Mesenchymal stem cell (in vitro differentiated cells and primary cell): ENCODE results near the gene HOXC5.

Source experiments
- DNase-seq: peaks from one replicate; pipeline ENCODE4 v3.0.0-alpha.2; 2013
- H2AFZ ChIP-seq: one replicate; pipeline ENCODE4 v1.6.1; 2013; ENCODE audit warnings: low read depth, mild to moderate bottlenecking, control low read depth, inconsistent platforms, low read length, moderate library complexity
- H2AK5ac ChIP-seq: 2 replicates; pipeline ENCODE4 v1.6.1; 2013; ENCODE audit warnings: low read length, moderate library complexity, mild to moderate bottlenecking, inconsistent platforms; ENCODE audit not compliant: severe bottlenecking
- H2BK120ac ChIP-seq: one replicate; pipeline ENCODE4 v1.6.1; 2013; ENCODE audit warnings: low read depth, mild to moderate bottlenecking, inconsistent platforms, low read length, moderate library complexity
- H2BK12ac ChIP-seq, 2 experiments: one replicate each; pipeline ENCODE4 v1.6.1; 2013; ENCODE audit warnings: inconsistent platforms in 2 of 2, low read length in 2 of 2, mild to moderate bottlenecking in 2 of 2, moderate library complexity in 2 of 2, control low read depth in 1 of 2
- H2BK15ac ChIP-seq: one replicate; pipeline ENCODE4 v1.6.1; 2013; ENCODE audit warnings: mild to moderate bottlenecking, low read depth, inconsistent platforms; ENCODE audit not compliant: poor library complexity, severe bottlenecking
- H2BK5ac ChIP-seq: 2 replicates; pipeline ENCODE4 v1.6.1; 2013; ENCODE audit warnings: low read depth, mild to moderate bottlenecking, low read length, control low read depth, inconsistent platforms; ENCODE audit not compliant: poor library complexity, severe bottlenecking
- H3K14ac ChIP-seq, 2 experiments: one replicate each; pipeline ENCODE4 v1.6.1; 2013; ENCODE audit warnings: inconsistent platforms in 2 of 2, low read length in 2 of 2, control low read depth in 1 of 2, mild to moderate bottlenecking in 1 of 2, moderate library complexity in 1 of 2
- H3K18ac ChIP-seq, 2 experiments: one replicate each; pipeline ENCODE4 v1.6.1; 2013; ENCODE audit warnings: inconsistent platforms in 2 of 2, low read length in 2 of 2, control low read depth in 1 of 2, low read depth in 1 of 2, mild to moderate bottlenecking in 1 of 2
- H3K23ac ChIP-seq, 2 experiments: one replicate each; pipeline ENCODE4 v1.6.1; 2013; ENCODE audit warnings: inconsistent platforms in 2 of 2, low read length in 2 of 2, mild to moderate bottlenecking in 2 of 2, moderate library complexity in 2 of 2, control low read depth in 1 of 2
- H3K27ac ChIP-seq: 2 replicates; pipeline ENCODE4 v1.5.1; 2013; ENCODE audit warnings: mild to moderate bottlenecking, moderate library complexity, low read length, control low read depth, inconsistent platforms; ENCODE audit not compliant: poor library complexity, severe bottlenecking
- H3K27me3 ChIP-seq, 2 experiments: 2 replicates each; pipeline versions ENCODE4 v1.6.1 to v1.7.0; 2013; ENCODE audit warnings: low read length in 2 of 2, mild to moderate bottlenecking in 2 of 2, moderate library complexity in 2 of 2, control low read depth in 1 of 2, inconsistent platforms in 1 of 2; ENCODE audit not compliant: control insufficient read depth in 1 of 2, insufficient read depth in 1 of 2
- H3K36me3 ChIP-seq, 2 experiments: 2 replicates each; pipeline versions ENCODE4 v1.6.1 to v1.7.0; 2013; ENCODE audit warnings: low read length in 2 of 2, control low read depth in 1 of 2, inconsistent platforms in 1 of 2, low read depth in 1 of 2, mild to moderate bottlenecking in 1 of 2; ENCODE audit not compliant: insufficient read depth in 2 of 2, control insufficient read depth in 1 of 2
- H3K4ac ChIP-seq, 2 experiments: one replicate each; pipeline ENCODE4 v1.6.1; 2013; ENCODE audit warnings: inconsistent platforms in 2 of 2, low read length in 2 of 2, mild to moderate bottlenecking in 2 of 2, moderate library complexity in 2 of 2, control low read depth in 1 of 2, low read depth in 1 of 2
- H3K4me1 ChIP-seq: 2 replicates; pipeline ENCODE4 v1.6.1; 2013; ENCODE audit warnings: low read depth, low read length, control low read depth; ENCODE audit not compliant: control insufficient read depth, insufficient read depth
- H3K4me2 ChIP-seq: 2 replicates; pipeline ENCODE4 v1.6.1; 2013; ENCODE audit warnings: low read length, mild to moderate bottlenecking, inconsistent platforms; ENCODE audit not compliant: poor library complexity, severe bottlenecking
- H3K4me3 ChIP-seq, 2 experiments: 2 replicates each; pipeline versions ENCODE4 v1.5.1 to v1.7.0; 2013; ENCODE audit warnings: low read length in 2 of 2, mild to moderate bottlenecking in 2 of 2, control low read depth in 1 of 2, low read depth in 1 of 2; ENCODE audit not compliant: insufficient read depth in 1 of 2
- H3K79me1 ChIP-seq: replicated peaks from 2 replicates; pipeline ENCODE4 v1.6.1; 2013; ENCODE audit warnings: mild to moderate bottlenecking, control low read depth, low read length, inconsistent platforms; ENCODE audit not compliant: poor library complexity, severe bottlenecking
- H3K9ac ChIP-seq: 2 replicates; pipeline ENCODE4 v1.7.0; 2013; ENCODE audit warnings: mild to moderate bottlenecking, low read length, moderate library complexity
- H3K9me3 ChIP-seq: 2 replicates; pipeline ENCODE4 v1.7.0; 2013; ENCODE audit warnings: mild to moderate bottlenecking, low read length; ENCODE audit not compliant: control insufficient read depth
- H4K8ac ChIP-seq: one replicate; pipeline ENCODE4 v1.6.1; 2013; ENCODE audit warnings: inconsistent platforms, mild to moderate bottlenecking, low read length, moderate library complexity
- H4K91ac ChIP-seq: one replicate; pipeline ENCODE4 v1.6.1; 2013; ENCODE audit warnings: mild to moderate bottlenecking, low read length, inconsistent platforms
- WGBS: methylation state at CpG from one replicate; pipeline ENCODE4 v1.1.7; 2013; ENCODE audit warnings: mixed read lengths; 5-methylcytosine and 5-hydroxymethylcytosine counted together

Gene HOXC5

DNA sequence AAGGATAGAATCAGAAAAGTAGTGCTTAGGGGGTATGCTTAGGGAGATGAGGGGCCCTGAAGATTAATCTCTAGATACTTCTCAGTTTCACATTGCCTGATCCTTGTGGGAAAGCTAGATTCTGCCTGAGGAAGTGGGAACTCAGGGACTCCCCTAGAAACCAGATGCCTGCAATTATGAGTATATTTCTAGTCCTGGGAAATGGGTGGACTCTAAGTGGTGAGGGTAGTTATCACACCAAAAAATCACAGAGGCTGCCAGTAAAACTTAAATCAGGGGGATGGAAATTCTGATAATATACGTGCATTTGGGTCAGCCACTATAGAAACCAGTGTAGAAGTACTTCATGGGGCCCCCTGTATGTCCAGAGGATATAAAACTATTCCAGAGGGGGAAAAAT is 39.1 kb downstream of the HOXC5 start:
- no peak overlapping the region for H2BK12ac ChIP-seq
- no peaks in the 10 kb centered on the region for H3K4me1 ChIP-seq
- no peaks in the 10 kb centered on the region for H3K9me3 ChIP-seq
- H3K4me3 ChIP-seq: no peak overlapping the region
- H3K27me3 ChIP-seq: peaks cover 0 to 15% of the 10 kb centered on the region in 2 experiments
- no peak overlapping the region for H3K27ac ChIP-seq
- no peak overlapping the region for H2BK5ac ChIP-seq
- no peak for DNase-seq
- no peak overlapping the region for H3K18ac ChIP-seq
- no peak overlapping the region for H4K8ac ChIP-seq
- H2BK15ac ChIP-seq: no peak overlapping the region
- H2BK120ac ChIP-seq: no peak overlapping the region
- H4K91ac ChIP-seq: no peak overlapping the region
- H3K4me2 ChIP-seq: no peak overlapping the region
- no peak overlapping the region for H3K4ac ChIP-seq
- H3K36me3 ChIP-seq: no peaks in the 10 kb centered on the region
- H2AK5ac ChIP-seq: no peak overlapping the region
- 0% methylated on average over 1 of the region's 1 CpG for WGBS
- no peak overlapping the region for H3K9ac ChIP-seq
- H2AFZ ChIP-seq: no peak overlapping the region
- H3K23ac ChIP-seq: no peak overlapping the region
- H3K14ac ChIP-seq: no peak overlapping the region
- H3K79me1 ChIP-seq: peaks cover 8% of the 10 kb centered on the region

GRCh38 chr12:54074308-54074707 is 41.5 kb downstream of the HOXC5 start:
- Histone ChIP-seq H3K18ac (no peak overlapping the region), H2BK15ac (no peak overlapping the region), H3K14ac (no peak overlapping the region), H3K9me3 (no peaks in the 10 kb centered on the region), H4K8ac (no peak overlapping the region), H3K27ac (no peak overlapping the region), H2BK5ac (no peak overlapping the region), H2BK12ac (no peak overlapping the region), H3K4me3 (no peak overlapping the region), H2BK120ac (no peak overlapping the region), H3K4me1 (no peaks in the 10 kb centered on the region), H2AFZ (no peak overlapping the region), H4K91ac (no peak overlapping the region), H3K27me3 (peaks cover 0 to 15% of the 10 kb centered on the region in 2 experiments), H3K4me2 (no peak overlapping the region), H2AK5ac (no peak overlapping the region), H3K36me3 (no peaks in the 10 kb centered on the region), H3K79me1 (peaks cover 8% of the 10 kb centered on the region), H3K23ac (no peak overlapping the region), H3K9ac (no peak overlapping the region), H3K4ac (no peak overlapping the region)
- 79% methylated on average over 4 of the region's 6 CpGs for WGBS
- DNase-seq: no peak

DNA sequence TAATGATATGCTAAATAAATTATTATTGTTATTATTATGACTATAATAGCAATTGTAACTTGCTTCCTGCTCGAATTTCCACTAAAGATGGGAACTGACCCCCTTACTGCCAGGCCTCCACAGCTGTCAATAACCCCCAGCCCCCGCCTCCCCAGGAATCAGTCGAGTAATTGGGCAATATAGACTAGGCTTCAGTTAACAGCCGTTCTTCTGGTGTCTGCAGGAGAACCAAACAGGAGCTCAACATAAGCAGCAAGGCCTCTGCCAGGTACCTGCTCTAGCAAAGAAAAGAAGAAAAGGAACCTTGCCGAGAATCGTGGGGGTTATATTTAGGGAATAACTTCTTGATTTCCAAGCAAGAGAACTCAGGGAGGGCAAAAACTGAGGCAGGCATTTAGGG is 42.6 kb downstream of the HOXC5 start:
- H3K14ac ChIP-seq: no peak overlapping the region
- H2BK12ac ChIP-seq: no peak overlapping the region
- H3K4ac ChIP-seq: no peak overlapping the region
- no peak overlapping the region for H2BK120ac ChIP-seq
- no peak overlapping the region for H3K4me3 ChIP-seq
- H3K23ac ChIP-seq: no peak overlapping the region
- H3K18ac ChIP-seq: no peak overlapping the region
- WGBS: 31% methylated on average over 6 of the region's 6 CpGs
- no peak overlapping the region for H4K91ac ChIP-seq
- no peak overlapping the region for H2AFZ ChIP-seq
- H3K36me3 ChIP-seq: no peaks in the 10 kb centered on the region
- H2AK5ac ChIP-seq: no peak overlapping the region
- H3K4me2 ChIP-seq: no peak overlapping the region
- H2BK15ac ChIP-seq: no peak overlapping the region
- H3K9ac ChIP-seq: no peak overlapping the region
- peaks cover 2% of the 10 kb centered on the region for H3K4me1 ChIP-seq
- H3K27me3 ChIP-seq: peaks cover 0 to 11% of the 10 kb centered on the region in 2 experiments
- no peak for DNase-seq
- H3K9me3 ChIP-seq: no peaks in the 10 kb centered on the region
- no peak overlapping the region for H2BK5ac ChIP-seq
- H3K27ac ChIP-seq: no peak overlapping the region
- H4K8ac ChIP-seq: no peak overlapping the region
- H3K79me1 ChIP-seq: peaks cover 5% of the 10 kb centered on the region

DNA sequence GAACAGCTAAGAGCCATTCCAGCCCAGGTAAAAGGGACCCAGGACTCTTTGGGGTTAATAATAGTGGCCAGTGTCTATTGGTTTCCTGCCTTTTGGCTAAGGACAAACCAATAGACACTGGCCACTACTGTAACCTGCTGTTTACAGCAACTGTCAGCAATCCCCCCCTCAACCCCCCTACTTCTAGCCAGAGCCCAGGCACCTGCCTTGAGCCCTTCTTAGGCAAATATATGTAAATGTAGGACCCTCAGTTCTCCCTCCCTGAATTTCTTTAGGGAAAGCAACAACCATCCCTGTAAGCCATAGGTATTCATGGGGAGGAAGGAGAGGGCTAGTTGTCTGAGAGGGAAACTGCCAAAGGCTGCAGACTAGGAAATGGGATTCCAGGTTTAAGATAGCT is 43.1 kb downstream of the HOXC5 start:
- no peak overlapping the region for H2BK5ac ChIP-seq
- H3K9me3 ChIP-seq: no peaks in the 10 kb centered on the region
- no peak overlapping the region for H4K8ac ChIP-seq
- no peak overlapping the region for H3K18ac ChIP-seq
- H3K27me3 ChIP-seq: peaks cover 0 to 11% of the 10 kb centered on the region in 2 experiments
- no peak overlapping the region for H2BK12ac ChIP-seq
- no peak overlapping the region for H3K4me3 ChIP-seq
- H4K91ac ChIP-seq: no peak overlapping the region
- no peak overlapping the region for H3K23ac ChIP-seq
- H2AFZ ChIP-seq: no peak overlapping the region
- no peak overlapping the region for H2AK5ac ChIP-seq
- H3K4me2 ChIP-seq: no peak overlapping the region
- H3K27ac ChIP-seq: no peak overlapping the region
- H2BK15ac ChIP-seq: no peak overlapping the region
- no peak overlapping the region for H3K14ac ChIP-seq
- H3K9ac ChIP-seq: no peak overlapping the region
- no peak for DNase-seq
- peaks cover 5% of the 10 kb centered on the region for H3K79me1 ChIP-seq
- H3K4me1 ChIP-seq: peaks cover 2% of the 10 kb centered on the region
- H3K4ac ChIP-seq: no peak overlapping the region
- H3K36me3 ChIP-seq: no peaks in the 10 kb centered on the region
- no peak overlapping the region for H2BK120ac ChIP-seq
